CD1c-positive myeloid dendritic cell (primary cell): ENCODE results near the gene PPP1R12B.
A peak's percentile ranks its signal among the peaks of the same experiment; 100 is the strongest.
"Not testable (repeated sequence)": the region's sequence is repeated elsewhere in the genome, so short reads cannot be mapped to it uniquely, and the experiment has no call there.

ENCODE experiments used
- DNase-seq: peaks from one replicate; pipeline ENCODE4 v3.0.0-alpha.2; 2016; ENCODE audit errors: extremely low spot score

The PPP1R12B gene

GRCh38 chr1:202398439-202398838 is 49.9 kb downstream of the PPP1R12B start:
- not testable (repeated sequence) for DNase-seq

- not testable (repeated sequence) for DNase-seq
Measured at GRCh38 chr1:202401771-202402170, 53.3 kb downstream of the PPP1R12B start.

GRCh38 chr1:202403381-202403780 is 54.9 kb downstream of the PPP1R12B start:
- DNase-seq: not testable (repeated sequence)

- DNase-seq: no peak
Measured at GRCh38 chr1:202405928-202406327, 57.4 kb downstream of the PPP1R12B start.

GRCh38 chr1:202406896-202407295 is 58.4 kb downstream of the PPP1R12B start:
- not testable (repeated sequence) for DNase-seq

- DNase-seq: not testable (repeated sequence)
Measured at GRCh38 chr1:202407378-202407777, 58.9 kb downstream of the PPP1R12B start.

GRCh38 chr1:202410251-202410650 is 61.8 kb downstream of the PPP1R12B start:
- DNase-seq: not testable (repeated sequence)

GRCh38 chr1:202410854-202411357 is 62.4 kb downstream of the PPP1R12B start:
- peak; percentile 5 for DNase-seq

- no peak for DNase-seq
Measured at GRCh38 chr1:202411422-202411821, 62.9 kb downstream of the PPP1R12B start.

- not testable (repeated sequence) for DNase-seq
Measured at GRCh38 chr1:202412421-202412820, 63.9 kb downstream of the PPP1R12B start.

GRCh38 chr1:202416641-202417040 is 68.1 kb downstream of the PPP1R12B start:
- no peak for DNase-seq

- DNase-seq: not testable (repeated sequence)
Measured at GRCh38 chr1:202417141-202417540, 68.6 kb downstream of the PPP1R12B start.

GRCh38 chr1:202417762-202418201 is 69.3 kb downstream of the PPP1R12B start:
- not testable (repeated sequence) for DNase-seq

GRCh38 chr1:202419731-202420130 is 71.2 kb downstream of the PPP1R12B start:
- DNase-seq: not testable (repeated sequence)

GRCh38 chr1:202420422-202421094 is 72.1 kb downstream of the PPP1R12B start:
- DNase-seq: not testable (repeated sequence)

GRCh38 chr1:202422709-202423108 is 74.2 kb downstream of the PPP1R12B start:
- DNase-seq: not testable (repeated sequence)

GRCh38 chr1:202424260-202424659 is 75.8 kb downstream of the PPP1R12B start:
- DNase-seq: not testable (repeated sequence)

- not testable (repeated sequence) for DNase-seq
Measured at GRCh38 chr1:202430111-202430510, 81.6 kb downstream of the PPP1R12B start.

GRCh38 chr1:202432338-202432737 is 83.8 kb downstream of the PPP1R12B start:
- not testable (repeated sequence) for DNase-seq

GRCh38 chr1:202433155-202434043 is 84.9 kb downstream of the PPP1R12B start:
- no peak for DNase-seq

GRCh38 chr1:202434059-202434458 is 85.6 kb downstream of the PPP1R12B start:
- DNase-seq: no peak

GRCh38 chr1:202438393-202439174 is 90.1 kb downstream of the PPP1R12B start:
- no peak for DNase-seq
